HepG2 (cell line): ENCODE data around the gene APOC1. TPM values are rescaled to one million over a fixed set of nuclear protein-coding genes. Genes with fewer than 3 reads are reported as not detected.
A peak's percentile ranks its signal among the peaks of the same experiment; 100 is the strongest.

Source experiments
- GLMP ChIP-seq: sonication (generic); formaldehyde crosslinking; IDR thresholded peaks from 2 replicates; pipeline ENCODE4 v1.9.0; 2021; ENCODE audit warnings: missing genetic modification reagents, mild to moderate bottlenecking, borderline replicate concordance
- HMGXB3 ChIP-seq: sonication (generic); formaldehyde crosslinking; IDR thresholded peaks from 2 replicates; pipeline ENCODE4 v1.4.0; 2020; ENCODE audit warnings: missing genetic modification reagents, borderline replicate concordance
- HOXA9 ChIP-seq: sonication (generic); formaldehyde crosslinking; IDR thresholded peaks from 2 replicates; pipeline ENCODE4 v1.8.1; 2022; ENCODE audit warnings: missing genetic modification reagents, mild to moderate bottlenecking, moderate library complexity, borderline replicate concordance
- ZNF20 ChIP-seq: sonication (generic); formaldehyde crosslinking; IDR thresholded peaks from 2 replicates; pipeline ENCODE4 v1.4.0; 2020; ENCODE audit warnings: mild to moderate bottlenecking, moderate library complexity, missing genetic modification reagents
- ZNF333 ChIP-seq: sonication (generic); formaldehyde crosslinking; IDR thresholded peaks from 2 replicates; pipeline ENCODE4 v1.4.0; 2020; ENCODE audit warnings: mild to moderate bottlenecking, missing genetic modification reagents, borderline replicate concordance
- ZNF879 ChIP-seq: sonication (generic); formaldehyde crosslinking; IDR thresholded peaks from 2 replicates; pipeline ENCODE4 v1.8.1; 2023; ENCODE audit warnings: missing genetic modification reagents
- ZSCAN5A ChIP-seq: sonication (generic); formaldehyde crosslinking; IDR thresholded peaks from 2 replicates; pipeline ENCODE4 v1.8.0; 2022; ENCODE audit warnings: mild to moderate bottlenecking, missing genetic modification reagents, borderline replicate concordance
- polyA plus RNA-seq, 8 experiments: library from polyadenylated mRNA; depleted of rRNA in 3 of 8; stranded (reverse) in 7 of 8; unstranded in 1 of 8; fragments of >200 nt; fragmentation: Illumina TruSeq in 4 of 8; extraction: Trizol in 4 of 8; gene quantifications; 2 replicates each; pipeline versions ENCODE4 v1.2.1 to v1.2.3, GENCODE V29; 2011 to 2016; ENCODE audit warnings: low read depth in 4 of 8, missing spikeins in 1 of 8, mixed read lengths in 1 of 8; ENCODE audit not compliant: insufficient read depth in 1 of 8
- total RNA-seq, 5 experiments: library from RNA; depleted of rRNA; stranded (reverse); fragments of >200 nt; fragmentation: Illumina TruSeq; extraction: Trizol; gene quantifications; 2 replicates each; pipeline ENCODE4 v1.2.3, GENCODE V29; 2016; ENCODE audit warnings: low read depth in 1 of 5

Gene APOC1
- total and polyA plus RNA-seq, 2 of the 13 experiments (the other 11 are each of a cell fraction or from before 2014, with no cell fraction given): 600 to 1,235 TPM

DNA sequence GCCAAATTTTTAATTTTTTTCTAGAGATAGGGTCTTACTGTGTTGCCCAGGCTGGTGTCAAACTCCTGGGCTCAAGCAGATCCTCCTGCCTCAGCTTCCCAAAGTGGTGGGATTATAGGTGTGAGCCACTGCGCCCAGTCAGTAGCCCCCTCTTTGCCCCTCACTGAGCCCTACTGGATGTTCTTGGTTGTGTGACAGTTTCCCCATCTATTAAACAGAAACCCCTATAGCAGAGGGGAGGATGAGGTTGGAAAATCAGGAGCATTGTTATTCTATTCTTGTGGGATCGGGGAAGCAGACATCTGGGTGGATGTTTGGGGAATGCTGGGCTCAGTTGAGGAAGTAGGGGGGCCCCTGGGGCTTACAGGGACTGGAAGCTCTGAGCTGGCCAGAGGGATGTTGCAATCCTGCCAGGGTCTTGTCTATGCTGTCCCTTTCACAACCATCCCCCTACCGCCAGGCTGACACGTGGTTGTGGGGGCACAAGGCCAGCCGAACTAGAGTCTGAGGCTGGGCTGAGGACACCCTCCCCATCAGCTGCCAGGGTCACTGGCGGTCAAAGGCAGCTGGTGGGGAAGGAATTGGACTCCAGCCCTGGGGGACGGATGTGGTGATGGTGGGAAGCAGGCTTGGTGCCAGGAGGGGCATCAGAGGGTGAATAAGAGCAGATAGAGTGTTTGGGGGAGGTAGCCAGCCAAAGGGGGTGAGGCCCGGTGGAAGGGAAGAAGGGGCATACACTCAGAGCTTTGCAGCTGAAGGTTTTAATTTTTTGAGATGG is 10.9 kb downstream of the APOC1 start (continued):
- TF ChIP-seq HMGXB3 (CRISPR knock-in tag) (peak; percentile 93), GLMP (CRISPR knock-in tag) (no peak), HOXA9 (CRISPR knock-in tag) (no peak), ZNF333 (CRISPR knock-in tag) (no peak), ZNF20 (no peak), ZSCAN5A (CRISPR knock-in tag) (peak; percentile 42; the same call in 1 of the 2 replicates), ZNF879 (CRISPR knock-in tag) (0 out of 2 replicates have a peak, but pooled peaks have one; percentile 25)
- TF ChIP-seq, all 625 proteins: peak for 368
